AG09309 (cell line): ENCODE results near the gene TMPRSS6.

Experiments
- DNase-seq: peaks from one replicate; pipeline ENCODE4 v3.0.0-alpha.2; 2010; ENCODE audit warnings: low read depth
- H3K4me3 ChIP-seq: 2 replicates; pipeline ENCODE4 v1.5.1; 2011; ENCODE audit warnings: mild to moderate bottlenecking, low read depth, low read length, moderate library complexity; ENCODE audit not compliant: control insufficient read depth
- TF ChIP-seq, protein P1 (sequence below): IDR thresholded peaks from 2 replicates; pipeline ENCODE4 v1.5.1; 2011; ENCODE audit warnings: mild to moderate bottlenecking, low read depth, low read length, inconsistent platforms; ENCODE audit not compliant: insufficient read depth, control insufficient read depth; ENCODE audit errors: missing control alignments

The TMPRSS6 gene

DNA sequence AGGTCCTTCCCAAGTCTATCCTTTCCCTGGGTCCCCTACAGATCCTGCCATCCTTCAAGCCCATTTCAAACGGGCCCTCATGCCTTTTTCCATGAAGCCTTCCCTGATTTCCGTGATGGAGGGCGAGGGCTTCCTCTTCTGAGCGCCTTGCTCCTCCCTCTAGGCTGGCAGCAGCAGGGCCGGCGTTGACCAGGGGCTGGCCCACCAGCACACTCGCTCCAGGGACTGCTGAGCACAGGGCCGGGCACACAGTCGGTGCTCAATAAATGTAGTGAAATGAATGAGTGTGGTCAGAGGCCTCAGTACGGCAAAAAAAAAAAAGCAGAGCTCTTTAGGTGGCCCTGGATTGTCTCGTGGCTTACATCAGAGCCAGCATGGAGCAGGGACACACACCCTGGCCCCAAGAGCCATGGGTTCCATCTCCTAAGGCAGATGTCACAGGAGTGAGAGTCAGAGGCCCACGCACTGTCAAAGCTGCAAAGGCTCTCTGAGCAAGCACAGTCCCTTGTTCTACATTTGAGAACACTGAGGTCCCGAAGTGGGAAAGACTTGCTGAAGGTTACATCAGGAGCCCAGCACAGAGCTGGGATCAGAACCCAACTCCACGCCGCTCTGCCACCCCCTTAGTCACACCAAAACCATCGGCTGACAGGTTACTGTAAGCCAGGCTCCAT, 37.1 kb upstream of the TMPRSS6 start:
- TF ChIP-seq, protein P1, sequence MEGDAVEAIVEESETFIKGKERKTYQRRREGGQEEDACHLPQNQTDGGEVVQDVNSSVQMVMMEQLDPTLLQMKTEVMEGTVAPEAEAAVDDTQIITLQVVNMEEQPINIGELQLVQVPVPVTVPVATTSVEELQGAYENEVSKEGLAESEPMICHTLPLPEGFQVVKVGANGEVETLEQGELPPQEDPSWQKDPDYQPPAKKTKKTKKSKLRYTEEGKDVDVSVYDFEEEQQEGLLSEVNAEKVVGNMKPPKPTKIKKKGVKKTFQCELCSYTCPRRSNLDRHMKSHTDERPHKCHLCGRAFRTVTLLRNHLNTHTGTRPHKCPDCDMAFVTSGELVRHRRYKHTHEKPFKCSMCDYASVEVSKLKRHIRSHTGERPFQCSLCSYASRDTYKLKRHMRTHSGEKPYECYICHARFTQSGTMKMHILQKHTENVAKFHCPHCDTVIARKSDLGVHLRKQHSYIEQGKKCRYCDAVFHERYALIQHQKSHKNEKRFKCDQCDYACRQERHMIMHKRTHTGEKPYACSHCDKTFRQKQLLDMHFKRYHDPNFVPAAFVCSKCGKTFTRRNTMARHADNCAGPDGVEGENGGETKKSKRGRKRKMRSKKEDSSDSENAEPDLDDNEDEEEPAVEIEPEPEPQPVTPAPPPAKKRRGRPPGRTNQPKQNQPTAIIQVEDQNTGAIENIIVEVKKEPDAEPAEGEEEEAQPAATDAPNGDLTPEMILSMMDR: no peak
- no peak overlapping the region for H3K4me3 ChIP-seq
- no peak for DNase-seq

DNA sequence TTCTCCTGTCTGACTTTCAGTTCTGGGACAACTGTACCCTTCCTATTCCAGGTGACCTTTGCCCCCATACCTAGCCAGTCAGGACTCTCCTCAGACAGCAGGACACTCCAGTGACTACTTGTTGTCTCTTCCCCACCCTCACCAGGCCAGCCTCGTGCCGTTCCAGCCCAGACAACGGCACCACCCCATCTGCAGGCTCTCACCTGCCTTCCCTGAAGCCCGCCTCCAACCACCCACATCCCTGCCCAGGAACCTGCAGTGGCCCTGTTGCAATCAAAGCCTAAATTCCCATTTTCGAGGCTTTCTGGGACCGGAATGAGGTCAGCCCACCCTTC, 36.5 kb upstream of the TMPRSS6 start:
- no peak overlapping the region for H3K4me3 ChIP-seq
- TF ChIP-seq, protein P1: no peak

DNA sequence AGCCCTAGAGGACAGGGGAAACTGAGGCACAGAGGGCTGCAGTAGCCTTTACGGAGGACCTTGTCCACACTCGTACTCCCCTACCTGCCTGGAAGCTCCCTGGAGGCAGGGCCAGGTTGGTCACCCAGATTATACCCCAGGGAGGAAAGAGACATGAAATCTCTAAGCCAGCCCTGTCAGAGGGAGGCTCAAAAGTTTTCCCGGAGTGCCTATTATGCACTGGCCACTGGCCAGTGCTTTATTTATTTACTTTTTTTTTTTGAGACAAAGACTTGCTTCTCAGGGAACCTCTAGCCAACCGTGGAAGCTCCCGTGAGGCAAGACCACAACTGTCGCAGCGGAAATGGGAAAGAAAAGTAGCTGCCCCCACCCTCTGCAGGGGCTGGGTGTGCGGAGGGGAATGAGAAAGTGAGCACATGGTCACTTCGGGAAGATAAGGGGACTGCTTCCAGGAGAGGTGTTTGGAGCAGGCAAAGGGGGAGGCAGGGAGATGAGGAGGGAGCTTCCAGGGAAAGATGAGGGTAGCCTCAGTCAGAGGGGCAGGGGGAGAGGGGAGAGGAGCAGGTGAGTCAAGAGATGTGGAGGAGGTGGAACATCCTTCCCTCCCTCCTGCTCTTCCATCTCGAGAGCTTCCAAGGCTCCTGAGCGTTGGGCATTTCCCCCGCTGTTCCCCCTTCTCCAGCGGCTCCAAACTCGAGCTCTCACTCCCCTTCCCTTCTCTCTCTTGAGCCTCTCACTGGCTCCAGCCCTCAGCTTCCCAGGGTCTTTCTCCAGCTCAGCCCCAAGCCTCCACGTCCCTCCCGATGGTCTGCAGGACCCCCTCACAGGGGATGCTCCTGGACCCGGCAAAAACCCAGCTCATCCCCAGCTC, 35.9 kb upstream of the TMPRSS6 start:
- TF ChIP-seq, protein P1: no peak
- no peak for DNase-seq
- no peak overlapping the region for H3K4me3 ChIP-seq

More for the DNA sequence above, 36.5 kb upstream of the TMPRSS6 start:
- DNase-seq: no peak

DNA sequence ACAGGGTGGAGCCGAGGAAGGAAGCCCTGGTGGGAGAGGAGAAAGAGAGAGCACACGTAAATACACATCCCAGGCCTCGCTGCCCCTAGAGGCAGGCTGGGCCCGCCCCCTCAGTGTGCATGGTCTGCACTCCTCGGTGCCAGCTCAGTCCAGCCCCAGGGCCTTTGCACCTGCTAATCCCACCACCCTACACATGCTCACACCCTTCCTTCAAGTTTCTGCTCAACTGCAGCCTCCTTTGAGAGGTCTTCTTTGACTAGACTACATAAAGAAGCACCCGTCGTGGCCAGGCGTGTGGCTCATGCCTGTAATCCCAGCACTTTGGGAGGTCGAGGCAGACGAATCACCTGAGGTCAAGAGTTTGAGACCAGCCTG, 34.7 kb upstream of the TMPRSS6 start:
- TF ChIP-seq, protein P1: no peak
- no peak for DNase-seq

DNA sequence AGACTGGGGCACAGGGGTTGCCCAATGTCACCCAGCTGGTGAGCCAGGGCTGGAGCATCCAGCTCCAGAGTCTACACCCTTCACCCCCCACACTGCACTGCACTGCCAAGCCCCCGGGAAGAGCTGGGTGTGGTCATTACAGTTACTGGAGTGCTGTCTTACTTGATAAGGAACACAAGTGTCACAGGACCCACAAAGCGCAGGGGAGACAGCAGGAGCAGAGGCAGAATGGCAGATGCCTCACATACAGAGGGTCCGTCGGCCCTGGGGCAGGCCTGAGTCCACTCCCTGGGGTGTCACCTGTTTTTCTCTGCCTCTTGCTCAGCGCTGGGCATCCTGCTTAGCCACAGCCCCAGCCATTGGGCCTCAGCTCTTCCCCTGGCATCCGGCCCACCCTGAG, 32.5 kb upstream of the TMPRSS6 start:
- TF ChIP-seq, protein P1: no peak
- DNase-seq: no peak
- no peak overlapping the region for H3K4me3 ChIP-seq

More for the DNA sequence above, 34.7 kb upstream of the TMPRSS6 start:
- no peak overlapping the region for H3K4me3 ChIP-seq

DNA sequence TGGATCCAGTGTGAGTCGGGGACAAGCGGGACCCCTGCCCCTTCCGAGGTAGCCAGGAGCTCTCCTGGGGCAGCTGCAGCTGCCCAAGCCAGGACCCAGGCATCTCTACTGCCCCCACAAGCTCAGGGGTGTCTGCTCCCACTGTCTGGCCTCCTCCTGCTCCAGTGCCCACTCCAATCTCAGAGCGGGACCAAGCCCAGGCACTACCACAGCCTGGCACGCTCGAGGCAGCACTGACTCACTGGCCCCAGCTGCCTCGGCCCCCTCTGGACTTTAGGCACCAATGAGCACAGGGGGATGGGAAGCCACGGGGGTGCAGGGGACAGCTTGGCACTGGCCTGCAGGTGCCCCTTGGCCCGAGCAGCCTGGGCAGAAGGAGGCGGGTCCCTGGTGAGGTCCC, 32.0 kb upstream of the TMPRSS6 start:
- TF ChIP-seq, protein P1: no peak
- H3K4me3 ChIP-seq: no peak overlapping the region
- no peak for DNase-seq
